ENCODE results near the gene DMWD.
A peak's percentile ranks its signal among the peaks of the same experiment; 100 is the strongest.
"Not testable (repeated sequence)": the region's sequence is repeated elsewhere in the genome, so short reads cannot be mapped to it uniquely, and the experiment has no call there.

The DMWD gene

DNA sequence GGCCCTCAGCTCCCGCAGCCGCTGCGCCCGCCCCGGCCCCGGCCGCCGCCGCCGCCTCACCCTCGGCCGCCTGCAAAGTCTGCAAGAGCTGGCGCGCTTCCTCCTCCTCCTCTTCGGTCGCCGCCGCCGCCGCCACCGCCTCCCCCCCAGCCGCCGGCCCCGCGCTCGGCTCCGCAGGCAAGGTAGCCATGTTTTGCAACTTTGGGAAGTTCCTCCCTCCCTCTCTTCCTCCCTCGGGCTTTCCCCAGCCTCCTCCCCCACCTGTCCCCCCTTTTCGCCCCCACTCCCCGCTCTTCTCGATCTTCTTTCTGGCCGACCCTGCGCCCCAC is 24.0 kb downstream of the DMWD start:
- DNase-seq = no peak

DNA sequence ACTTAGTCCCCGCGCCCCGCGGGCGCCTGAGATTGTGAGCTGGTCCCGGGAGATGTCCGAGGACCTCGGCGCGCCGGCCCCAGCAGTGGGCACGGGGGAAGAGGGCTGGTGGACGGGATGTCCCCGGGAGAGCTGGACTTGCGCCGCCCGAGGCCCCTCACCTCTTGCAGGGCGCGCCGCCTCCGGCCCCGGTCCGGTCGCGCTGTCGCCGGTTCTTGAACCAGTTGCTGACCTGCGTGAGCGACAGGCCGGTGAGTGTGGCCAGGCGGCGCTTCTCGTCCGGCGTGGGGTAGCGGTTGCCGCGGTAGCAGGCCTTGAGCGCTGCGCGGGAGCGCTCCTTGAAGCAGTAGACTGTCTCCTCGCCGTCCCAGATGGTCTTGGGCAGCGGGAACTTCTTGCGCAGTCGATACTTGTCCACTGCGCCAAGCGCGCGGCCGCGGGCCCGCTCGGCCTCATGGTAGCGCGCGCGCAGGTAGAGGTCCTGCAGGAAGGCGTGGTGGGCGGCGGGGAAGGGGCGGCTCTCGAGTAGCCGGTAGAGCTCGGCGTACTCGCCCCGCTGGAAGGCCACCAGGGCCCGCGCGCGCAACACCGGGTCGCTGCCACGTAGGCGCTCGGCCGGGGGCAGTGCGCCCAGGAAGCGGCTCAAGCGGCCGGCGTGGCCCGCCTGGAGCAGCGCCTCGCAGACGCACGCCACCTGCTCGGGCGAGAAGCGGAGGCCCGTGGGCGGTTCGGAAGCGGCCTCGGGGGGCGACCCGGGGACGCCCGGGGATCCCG is 24.6 kb downstream of the DMWD start:
- peak; percentile 16 for DNase-seq

DNA sequence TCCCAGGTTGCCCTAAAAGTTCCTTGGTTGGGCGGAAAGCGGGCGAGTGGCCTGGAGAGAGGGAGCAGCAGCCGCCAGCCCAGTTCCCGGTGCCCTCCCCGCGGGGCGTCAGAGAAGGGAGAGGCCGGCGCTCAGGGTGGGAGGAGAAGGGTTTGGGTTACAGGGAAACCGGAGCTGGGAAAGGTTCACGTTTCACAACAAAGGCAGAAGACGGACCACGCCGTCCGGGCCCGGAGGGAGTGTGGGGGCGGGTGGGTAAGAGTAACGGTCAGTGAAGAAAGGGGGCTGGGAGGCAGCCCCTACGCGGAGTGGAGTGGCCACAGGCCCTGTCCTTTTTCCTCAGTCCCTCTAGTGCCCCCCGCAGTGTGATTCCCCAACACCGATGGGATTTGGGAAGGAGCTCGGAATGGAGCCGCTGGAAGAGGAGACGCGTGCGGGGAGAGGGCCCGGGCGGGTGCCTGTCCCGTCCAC is 25.2 kb downstream of the DMWD start:
- no peak for DNase-seq

DNA sequence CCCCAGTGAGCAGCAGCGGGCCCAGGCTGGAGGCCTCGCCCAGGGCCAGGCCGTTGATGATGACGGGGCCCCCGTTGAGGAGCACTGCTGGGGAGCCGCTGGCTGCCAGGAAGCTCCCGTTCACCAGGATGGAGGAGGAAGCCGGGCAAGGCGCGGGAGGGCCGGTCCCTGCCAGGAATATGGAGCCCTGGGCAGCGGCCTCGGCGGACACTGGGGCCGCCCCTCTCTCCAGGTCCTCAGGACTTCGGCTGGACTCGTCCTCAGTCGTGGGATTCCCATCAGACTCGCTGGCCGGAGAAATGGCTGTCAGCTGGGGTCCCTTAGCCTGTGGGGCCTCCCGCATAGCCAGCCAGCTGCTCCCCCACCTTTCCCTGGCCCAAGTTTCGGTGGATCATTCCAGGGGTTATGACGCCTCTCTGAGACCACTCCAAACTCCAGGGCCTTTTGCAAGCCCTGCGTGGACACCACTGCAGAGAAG is 25.7 kb downstream of the DMWD start:
- DNase-seq = no peak

DNA sequence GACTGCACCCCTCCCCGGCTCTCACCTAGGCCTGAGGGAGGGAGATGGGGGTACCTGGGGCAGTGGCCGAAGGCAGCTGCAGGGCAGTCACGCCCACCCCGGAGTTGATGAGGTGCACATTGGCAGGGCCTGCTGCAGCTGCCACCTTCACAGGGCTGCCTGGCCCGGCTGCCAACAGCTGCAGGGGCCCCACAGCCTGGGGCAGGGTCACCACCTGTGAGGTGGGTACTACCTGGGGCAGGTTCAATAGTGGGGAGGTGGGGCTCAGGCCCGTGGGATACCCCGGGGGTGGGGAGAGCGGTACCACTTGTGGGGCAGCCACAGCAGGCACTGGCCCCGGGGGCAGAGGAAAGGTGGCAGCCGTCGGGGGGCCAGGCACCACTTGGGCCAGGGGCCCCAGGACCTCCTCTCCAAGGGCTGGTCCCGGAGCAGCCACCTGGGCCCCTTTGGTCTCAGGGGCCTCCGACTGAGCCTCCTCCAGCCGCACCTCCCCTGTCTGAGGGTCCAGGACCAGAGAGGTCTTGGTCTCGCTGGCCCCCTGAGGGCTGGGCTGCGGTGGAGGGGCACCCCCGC is 26.3 kb downstream of the DMWD start:
- DNase-seq = no peak

DNA sequence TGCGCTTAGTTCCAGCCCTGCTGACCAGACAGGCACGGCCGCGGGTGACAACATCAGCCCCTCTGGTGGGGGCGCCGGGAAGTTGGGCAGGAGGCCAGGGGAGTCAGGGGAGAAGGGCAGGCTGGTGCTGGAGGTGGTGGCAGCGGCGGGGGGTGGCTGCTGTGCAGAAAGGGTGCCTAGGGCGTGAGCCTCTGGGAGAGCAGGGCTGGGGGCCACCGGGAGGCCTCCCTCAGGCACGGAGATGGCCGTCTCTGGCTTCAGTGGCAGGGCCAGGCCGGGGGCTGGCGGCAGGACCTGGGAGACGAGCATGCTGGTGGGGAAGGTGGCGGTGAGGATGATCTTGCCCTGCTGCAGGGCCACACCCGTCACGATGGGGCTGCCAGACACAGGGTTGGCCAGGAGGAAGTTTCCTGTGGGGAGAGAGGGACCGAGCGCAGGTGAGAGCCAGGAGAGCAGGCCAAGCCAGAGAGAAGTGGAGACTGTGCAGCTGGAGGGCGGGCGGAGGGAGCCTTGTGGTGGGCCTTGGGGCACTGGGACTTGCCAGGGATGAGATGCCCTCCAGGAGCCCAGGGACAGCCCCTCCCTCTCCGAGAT is 26.8 kb downstream of the DMWD start:
- DNase-seq = no peak

DNA sequence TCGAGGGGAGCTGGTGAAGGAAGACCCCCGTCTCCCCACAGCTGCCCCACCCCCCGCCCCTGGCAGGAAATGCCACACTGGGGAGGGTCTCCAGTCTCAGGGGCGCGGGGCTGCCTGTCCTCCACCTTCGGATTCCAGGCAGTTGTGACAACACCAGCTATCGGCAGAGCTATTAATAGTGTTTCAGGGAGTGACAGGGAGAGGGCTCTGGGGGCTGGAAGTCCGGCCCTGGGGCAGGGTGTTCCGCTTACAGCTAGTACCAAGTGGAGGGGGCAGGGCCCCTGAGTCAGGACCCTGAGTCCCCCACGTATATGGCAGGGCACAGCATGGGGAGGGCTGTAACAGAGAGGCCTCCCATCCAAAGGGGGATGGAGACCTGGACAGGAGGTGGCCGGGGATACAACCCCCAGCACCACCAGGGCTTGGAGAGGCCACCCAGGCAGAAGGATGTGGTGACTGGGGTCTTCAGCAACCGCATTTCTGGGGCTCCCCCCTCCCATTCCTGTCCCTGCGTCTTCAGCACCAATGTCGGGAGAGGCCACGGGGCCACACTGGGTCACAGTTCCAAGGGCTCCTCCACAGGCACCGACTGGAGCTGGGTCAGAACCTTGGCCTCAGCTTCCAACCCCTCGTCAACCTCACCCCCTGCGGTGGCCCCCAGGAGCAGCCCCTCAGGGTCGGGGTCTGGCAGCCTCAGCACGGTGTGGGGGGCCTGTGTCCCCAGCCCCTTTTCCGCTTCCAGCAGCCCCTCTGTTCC is 27.5 kb downstream of the DMWD start:
- DNase-seq = no peak

DNA sequence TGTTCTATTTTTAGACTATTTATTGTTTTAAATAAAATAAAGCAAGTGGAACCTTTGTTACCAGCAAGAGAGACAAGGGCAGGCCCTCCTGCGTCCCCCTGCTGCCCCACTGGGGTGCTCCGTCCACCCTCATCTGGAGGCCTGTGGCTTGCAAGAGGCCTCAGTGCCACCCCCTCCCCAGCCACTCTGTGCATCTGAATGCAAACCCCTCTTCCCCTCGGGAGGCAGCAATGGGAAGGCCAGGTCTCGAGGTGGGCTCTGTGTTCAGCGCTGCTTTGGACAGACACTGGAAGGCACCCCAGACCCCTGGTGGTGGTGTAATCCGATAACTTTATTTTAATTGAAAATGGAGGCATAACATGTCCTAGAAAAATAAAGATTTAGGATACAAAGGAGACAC is 28.2 kb downstream of the DMWD start:
- DNase-seq = no peak

DNA sequence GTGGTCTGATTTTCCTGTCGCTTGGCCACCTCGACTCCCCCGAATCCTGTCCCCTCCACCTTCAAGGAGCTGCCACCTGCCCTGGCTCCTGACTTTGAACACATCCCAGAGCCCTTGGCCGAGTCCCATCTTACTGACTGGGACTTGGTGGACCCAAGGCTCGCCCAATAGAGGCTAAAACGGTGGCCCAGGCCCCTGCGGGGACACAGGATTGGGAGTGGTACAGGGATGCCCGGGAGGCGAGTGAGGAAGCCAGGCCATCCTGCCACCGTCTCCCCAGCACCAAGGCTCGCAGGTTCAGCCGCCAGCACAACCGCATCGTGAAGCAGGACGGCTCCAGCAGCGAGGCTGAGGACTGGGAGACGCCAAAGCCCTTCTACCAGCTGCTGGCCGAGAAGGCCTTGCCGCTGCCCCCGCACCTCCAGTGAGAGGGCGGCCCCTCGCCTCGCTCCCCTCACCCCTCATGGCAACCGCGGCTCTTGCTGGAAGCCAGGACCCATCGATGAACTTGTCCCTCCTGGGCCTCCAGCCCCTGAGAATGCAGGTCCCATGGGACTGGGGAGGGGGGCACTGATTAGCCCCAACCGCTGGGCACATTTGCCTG is 28.9 kb downstream of the DMWD start:
- DNase-seq = no peak

DNA sequence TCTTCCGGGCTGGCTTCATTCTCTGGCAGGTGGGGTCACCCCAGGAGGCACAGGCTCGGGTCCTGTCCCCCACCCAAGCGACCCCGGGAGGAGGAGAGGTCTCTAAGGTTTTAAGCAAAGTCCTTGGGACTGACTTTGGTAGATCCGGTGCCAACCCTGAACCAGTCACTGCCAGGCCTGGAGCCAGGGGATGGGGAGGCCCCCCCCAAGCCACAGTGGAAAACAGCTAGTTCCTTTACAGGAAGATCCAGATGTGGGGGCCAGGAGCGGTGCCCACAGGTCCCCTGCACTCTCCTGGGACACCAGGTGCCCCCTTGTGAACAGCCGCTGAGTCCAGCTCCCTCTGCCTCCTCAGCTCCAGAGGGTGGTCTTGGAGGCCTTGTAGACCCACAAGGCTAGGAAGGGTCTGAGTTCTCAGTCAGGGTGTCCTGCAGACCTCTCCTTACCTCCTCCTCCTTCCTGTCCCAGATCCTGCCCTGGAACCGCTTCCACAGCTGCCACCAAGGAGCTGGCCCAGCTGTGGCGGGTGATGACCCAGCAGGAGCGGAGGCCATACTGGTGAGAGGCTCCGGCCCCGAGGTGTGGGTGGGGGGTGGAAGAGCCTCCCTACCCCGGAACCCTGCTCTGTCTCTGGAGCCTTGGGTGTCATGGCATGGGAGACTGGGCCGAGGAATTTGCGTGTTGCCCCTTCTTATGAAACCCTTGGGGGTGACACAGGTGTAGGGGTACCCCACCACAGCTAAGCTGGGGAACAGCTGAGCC is 29.6 kb downstream of the DMWD start:
- no peak for DNase-seq

DNA sequence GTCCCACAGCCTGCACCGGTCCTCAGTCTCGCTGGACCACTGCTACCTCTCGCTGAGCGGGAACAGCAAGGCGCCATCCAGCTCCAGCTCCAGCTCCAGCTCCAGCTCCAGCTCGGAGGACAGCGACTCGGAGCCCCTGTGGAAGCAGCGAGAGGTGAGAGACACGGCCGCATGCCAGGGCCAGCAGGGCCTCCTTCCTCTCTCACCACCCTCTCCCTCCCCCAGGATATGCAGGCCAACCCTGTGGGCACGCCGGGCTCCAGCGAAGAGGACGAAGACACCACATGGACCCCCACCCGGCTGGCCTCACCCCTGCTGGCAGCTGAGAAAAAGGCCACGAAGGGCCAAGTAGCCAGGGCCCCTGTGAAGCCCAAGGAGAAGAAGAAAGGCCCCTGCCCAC is 30.9 kb downstream of the DMWD start:
- no peak for DNase-seq

DNA sequence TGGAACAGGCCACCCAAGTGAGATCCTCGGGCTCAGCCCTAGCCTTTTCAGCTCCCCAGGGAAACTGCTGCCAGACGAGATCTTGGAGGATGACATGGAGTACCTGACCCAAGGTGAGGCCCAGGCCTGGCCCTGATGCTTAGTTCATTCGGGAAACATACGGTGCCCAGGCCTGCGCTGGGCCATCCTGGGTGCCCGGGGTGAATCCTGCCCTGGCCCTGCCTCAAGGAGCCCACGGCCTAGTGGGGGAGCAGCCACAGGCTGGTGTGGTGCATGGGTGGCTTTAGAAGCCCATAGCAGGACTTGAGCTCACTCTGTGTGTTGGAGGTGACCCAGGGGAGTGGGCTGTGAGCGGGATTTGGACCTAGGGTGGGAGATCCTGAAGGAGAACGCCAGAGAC is 33.7 kb downstream of the DMWD start:
- DNase-seq = no peak

DNA sequence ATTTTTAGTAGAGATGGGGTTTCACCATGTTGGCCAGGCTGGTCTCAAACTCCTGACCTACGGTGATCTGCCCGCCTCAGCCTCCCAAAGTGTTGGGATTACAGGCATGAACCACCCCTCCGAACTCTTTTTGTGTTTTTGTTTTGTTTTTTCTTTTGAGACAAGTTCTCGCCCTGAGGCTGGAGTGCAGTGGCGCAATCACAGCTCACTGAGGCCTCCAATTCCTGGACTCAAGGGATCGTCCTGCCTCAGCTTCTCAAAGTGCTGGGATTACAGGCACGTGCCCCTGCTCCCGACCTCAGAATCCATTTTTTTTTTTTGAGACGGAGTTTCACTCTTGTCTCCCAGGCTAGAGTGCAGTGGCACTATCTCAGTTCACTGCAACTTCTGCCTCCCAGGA is 35.0 kb downstream of the DMWD start:
- DNase-seq = no peak

DNA sequence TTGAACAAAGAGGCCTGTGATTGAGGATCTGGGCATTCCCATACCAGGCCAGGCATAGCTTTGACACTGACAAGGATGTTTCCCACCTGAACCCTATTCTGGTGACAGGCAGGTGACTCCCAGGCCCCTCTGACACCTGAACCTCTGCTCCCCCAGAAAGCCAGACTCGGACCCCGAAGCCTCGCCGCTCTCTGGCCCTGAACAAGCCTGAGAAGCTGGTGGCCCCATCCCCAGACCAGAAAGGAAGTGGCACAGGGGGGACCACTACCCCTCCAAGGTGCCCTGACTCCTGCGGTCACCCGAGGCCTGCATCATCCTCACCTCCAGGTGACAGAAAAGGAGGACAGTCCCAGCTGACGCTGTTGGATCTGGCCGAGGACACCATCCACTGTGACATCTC is 38.3 kb downstream of the DMWD start:
- DNase-seq = no peak

DNA sequence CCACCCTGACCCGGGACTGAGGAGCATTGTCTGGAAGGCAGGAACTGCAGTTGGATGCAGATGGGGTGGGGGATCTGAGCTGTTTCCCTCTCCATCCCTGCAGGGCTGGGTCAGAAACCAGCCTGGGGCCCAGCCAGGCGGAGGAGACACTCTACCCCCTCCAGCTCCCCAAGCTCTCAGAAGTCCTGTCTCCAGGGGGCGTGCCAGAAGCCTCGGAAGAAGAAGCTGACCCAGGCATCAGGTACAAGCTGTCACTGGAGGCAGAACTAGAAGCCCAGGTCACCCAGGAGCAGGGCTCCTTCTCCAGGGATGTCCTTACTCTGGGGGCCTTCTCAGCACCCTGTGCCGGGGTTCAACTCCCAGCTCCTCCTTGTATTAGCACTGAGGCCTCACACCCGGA is 39.1 kb downstream of the DMWD start:
- DNase-seq = no peak

DNA sequence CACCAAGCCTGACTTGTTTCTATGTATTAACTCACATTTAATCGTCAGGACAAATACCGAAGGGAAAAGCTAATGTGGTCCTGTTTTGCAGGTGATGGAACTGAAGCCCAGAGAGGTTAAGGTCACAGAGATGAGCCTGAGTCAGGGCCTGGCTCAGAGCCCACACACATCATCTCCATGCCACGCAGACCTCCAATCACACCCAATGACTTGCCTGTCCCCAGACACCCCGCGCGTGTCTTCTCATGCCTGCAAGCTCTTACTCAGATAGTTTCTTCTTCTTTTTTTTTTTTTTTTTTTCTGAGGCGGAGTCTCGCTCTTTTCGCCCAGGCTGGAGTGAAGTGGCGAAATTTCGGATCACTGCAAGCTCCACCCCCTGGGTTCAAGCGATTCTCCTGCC is 40.0 kb downstream of the DMWD start:
- no peak for DNase-seq

DNA sequence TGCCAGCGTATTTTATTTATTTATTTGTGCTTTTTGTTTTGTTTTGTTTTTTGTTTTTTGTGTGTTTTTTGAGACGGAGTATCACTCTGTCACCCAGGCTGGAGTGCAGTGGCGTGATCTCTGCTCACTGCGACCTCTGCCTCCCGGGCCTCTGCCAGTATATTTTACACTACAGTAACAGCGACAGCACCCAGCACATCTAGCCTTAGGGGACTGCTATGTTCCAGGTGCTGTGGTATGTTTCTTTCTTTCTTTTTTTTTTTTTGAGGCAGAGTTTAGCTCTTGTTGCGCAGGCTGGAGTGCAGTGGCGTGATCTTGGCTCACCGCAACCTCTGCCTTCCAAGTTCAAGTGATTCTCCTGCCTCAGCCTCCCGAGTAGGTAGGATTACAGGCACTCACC is 41.2 kb downstream of the DMWD start:
- DNase-seq = not testable (repeated sequence)

DNA sequence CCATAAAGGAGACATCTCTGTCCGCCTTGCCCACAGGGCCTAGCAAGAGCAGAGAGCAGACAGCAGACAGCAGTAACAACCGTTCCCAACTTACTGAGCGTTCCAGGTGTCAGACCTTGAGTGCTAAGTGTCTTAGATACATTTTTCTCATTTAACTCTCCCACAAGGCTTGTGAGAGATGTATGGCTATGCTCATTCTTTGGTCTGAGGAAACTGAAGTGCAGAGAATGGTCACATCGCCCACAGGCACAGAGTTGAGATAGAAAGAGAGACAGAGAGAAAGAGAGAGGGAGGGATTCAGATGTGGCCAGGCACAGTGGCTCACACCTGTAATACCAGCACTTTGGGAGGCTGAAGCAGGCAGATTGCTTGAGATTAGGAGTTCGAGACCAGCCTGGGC is 45.1 kb downstream of the DMWD start:
- DNase-seq = no peak

DNA sequence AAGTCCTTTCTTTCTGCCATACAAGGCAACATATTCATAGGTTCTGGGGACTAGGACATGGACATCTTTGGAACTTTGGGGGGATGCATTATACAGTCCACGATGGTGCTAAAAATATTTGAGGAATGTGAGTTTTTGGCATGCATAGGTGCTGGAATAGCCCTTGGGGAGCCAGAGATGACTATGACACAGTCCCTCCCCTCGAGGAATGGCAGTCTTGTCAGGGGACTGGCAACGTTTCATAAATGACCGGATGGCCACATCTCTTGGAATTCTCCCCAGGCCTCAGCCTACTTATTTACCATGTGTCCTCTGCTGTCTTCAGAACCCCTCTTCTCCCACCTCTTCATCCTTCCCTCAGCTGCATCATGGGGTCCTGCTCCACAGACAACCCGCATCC is 45.8 kb downstream of the DMWD start:
- DNase-seq = no peak

DNA sequence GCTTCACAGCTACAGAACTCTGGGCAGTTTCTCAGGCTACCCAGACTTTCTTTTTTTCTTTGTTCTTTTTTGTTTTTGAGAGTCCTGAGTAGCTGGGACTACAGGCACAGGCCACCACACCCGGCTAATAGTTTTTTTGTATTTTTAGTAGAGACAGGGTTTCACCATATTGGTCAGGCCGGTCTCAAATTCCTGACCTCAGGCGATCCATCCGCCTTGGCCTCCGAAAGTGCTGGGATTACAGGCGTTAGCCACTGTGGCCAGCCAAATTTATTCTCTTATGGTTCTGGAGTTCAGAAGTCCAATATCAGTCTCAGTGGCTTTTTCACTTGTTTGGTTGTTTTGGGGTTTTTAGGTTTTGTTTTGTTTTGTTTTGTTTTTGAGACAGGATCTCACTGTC is 47.0 kb downstream of the DMWD start:
- no peak for DNase-seq

DNA sequence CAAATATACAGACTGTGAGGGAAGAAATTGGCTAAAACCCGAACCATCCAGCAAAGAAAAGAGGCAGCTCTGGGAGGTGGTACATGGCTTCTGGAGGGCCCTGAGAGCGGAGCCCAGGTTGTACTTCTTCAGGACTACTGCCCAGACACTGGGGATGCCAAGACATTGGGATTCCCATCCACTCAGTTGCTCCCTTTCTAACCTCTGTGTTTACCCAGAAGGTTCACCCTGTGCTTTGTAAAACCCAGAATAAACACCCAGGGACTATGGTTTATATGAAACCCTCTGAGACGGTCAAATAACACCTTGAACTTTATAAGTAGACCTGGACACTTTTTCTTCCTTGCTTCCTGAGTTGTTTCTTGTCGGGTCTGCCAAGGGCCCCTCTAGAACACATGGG is 49.7 kb downstream of the DMWD start:
- no peak for DNase-seq
